IPS-18c (cell line): ENCODE results near the gene GPR37L1.
"Not testable (repeated sequence)": the region's sequence is repeated elsewhere in the genome, so short reads cannot be mapped to it uniquely, and the experiment has no call there.

ENCODE experiments used
- H3K4me3 ChIP-seq: 2 replicates; pipeline ENCODE4 v1.7.0; 2013; ENCODE audit warnings: low read depth, mild to moderate bottlenecking, low read length, moderate library complexity; ENCODE audit not compliant: insufficient read depth
- H3K9me3 ChIP-seq: one replicate; pipeline ENCODE4 v1.6.1; 2013; ENCODE audit warnings: mild to moderate bottlenecking, low read length, moderate library complexity; ENCODE audit not compliant: control insufficient read depth, insufficient read depth

GPR37L1 gene

DNA sequence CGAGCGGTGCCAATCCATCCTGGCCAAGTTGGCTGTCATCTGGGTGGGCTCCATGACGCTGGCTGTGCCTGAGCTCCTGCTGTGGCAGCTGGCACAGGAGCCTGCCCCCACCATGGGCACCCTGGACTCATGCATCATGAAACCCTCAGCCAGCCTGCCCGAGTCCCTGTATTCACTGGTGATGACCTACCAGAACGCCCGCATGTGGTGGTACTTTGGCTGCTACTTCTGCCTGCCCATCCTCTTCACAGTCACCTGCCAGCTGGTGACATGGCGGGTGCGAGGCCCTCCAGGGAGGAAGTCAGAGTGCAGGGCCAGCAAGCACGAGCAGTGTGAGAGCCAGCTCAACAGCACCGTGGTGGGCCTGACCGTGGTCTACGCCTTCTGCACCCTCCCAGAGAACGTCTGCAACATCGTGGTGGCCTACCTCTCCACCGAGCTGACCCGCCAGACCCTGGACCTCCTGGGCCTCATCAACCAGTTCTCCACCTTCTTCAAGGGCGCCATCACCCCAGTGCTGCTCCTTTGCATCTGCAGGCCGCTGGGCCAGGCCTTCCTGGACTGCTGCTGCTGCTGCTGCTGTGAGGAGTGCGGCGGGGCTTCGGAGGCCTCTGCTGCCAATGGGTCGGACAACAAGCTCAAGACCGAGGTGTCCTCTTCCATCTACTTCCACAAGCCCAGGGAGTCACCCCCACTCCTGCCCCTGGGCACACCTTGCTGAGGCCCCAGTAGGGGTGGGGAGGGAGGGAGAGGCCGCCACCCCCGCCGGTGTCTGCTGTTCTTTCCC is 5.3 kb downstream of the GPR37L1 start:
- no peaks in the 10 kb centered on the region for H3K9me3 ChIP-seq

DNA sequence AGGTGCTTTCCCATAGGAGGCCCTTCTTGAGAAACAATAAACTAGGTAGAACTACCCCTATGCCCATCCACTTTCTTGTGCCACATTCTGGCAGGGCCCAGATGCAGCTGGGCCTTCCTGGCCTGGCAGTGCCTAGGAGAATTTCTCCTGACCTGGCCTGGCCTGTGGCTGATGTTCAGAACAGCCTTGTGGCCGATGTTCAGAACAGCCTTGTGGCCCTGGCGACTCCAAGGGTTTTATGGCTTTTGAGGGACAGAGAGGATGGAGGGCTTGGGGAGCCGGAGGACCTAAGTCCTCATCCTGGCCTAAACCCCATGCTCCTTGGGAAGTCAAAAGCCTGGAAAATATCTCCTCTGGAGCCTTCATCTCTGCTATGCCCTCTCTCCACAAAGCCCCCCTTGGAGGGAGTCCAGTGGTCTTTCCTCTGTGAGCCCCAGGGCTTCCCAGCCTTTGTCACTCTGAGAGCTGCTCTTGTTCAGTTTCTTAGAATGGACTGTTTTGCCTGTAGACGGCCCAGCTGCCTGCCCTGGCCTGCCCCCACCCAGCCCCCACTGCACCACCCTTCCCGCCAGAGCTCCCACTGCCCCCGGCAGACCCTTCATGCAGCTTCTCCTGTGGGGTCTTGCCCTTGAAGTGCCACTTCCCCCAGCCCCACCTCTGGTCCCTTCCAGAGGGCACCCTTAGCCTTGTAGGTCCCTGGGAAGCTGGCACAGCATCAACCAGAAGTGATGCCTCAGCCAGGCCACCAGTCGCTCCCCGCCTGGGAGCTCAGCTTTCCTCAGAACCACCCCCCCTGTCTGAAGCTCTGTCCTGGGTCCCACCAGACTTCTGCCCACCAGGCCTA is 7.0 kb downstream of the GPR37L1 start:
- no peaks in the 10 kb centered on the region for H3K9me3 ChIP-seq
- H3K4me3 ChIP-seq = no peak overlapping the region

More for the DNA sequence above, 5.3 kb downstream of the GPR37L1 start:
- H3K4me3 ChIP-seq = no peak overlapping the region

DNA sequence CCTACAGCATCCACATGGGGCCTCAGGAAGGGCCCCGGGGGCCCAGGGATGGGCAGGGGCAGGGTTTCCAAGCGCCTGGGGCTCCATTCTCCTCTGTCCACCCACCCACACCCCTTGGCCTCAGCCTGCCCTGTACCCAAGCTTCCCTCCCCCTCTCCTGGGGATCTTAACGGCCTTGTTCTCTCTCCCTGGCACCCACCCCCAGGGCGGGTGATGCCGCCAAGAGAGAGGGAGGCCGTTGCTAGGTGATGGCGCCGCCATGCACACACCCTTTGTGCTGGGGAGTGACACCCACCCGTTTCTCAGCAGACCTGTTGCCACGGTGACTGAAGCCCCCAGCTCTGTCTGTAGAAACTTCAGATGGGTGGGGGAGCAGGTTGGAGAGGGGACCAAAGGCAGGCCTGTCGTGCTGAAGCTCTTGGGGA is 7.6 kb downstream of the GPR37L1 start:
- H3K9me3 ChIP-seq = no peaks in the 10 kb centered on the region

GRCh38 chr1:202130816-202131522 is 8.3 kb downstream of the GPR37L1 start:
- H3K9me3 ChIP-seq = no peaks in the 10 kb centered on the region
- H3K4me3 ChIP-seq = no peak overlapping the region

More for the DNA sequence above, 7.6 kb downstream of the GPR37L1 start:
- no peak overlapping the region for H3K4me3 ChIP-seq

GRCh38 chr1:202131956-202132821 is 9.5 kb downstream of the GPR37L1 start:
- Histone ChIP-seq H3K9me3 (no peaks in the 10 kb centered on the region), H3K4me3 (no peak overlapping the region)

GRCh38 chr1:202133001-202133400 is 10.3 kb downstream of the GPR37L1 start:
- H3K4me3 ChIP-seq = no peak overlapping the region

DNA sequence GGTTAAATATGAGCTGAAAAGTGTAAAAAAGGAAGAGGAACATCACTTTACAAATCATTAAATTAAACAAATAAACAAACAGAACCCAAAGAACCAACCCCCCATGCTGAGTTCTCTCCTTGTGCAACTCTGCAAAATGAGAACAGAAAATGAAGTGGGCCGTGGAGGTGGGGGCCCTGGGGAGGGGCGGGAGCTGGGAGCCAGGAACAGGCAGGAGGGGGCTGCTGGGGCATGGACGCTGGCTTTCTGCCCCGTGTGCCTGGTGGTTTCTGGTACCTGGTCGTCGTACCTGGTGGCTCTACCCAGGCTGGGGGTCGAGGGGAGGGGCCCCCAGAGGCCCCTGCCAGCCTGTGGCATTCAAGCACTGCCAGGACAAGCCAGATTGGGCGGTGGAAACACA is 10.8 kb downstream of the GPR37L1 start:
- Histone ChIP-seq H3K9me3 (no peaks in the 10 kb centered on the region), H3K4me3 (no peak overlapping the region)

More at GRCh38 chr1:202133001-202133400, 10.3 kb downstream of the GPR37L1 start:
- no peaks in the 10 kb centered on the region for H3K9me3 ChIP-seq

DNA sequence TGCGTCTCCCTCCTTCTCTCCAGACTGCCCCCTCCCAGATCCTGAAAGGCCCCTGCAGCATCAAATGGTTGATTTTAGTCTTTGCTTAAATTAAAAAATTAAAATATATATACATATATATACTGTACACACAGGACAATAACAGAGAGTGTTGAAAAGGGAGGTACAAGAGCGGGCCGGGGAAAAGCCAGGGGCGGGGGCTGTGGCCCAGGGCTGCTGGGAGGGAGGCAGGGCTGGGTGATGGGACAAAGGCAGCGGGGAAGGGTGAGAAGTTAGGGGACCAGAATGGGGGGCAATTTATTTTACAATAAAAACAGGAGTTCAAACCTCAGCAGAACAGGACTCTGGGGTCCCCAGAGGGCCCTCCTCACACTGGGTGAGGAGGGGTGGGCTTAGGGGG is 11.3 kb downstream of the GPR37L1 start:
- no peak overlapping the region for H3K4me3 ChIP-seq
- no peaks in the 10 kb centered on the region for H3K9me3 ChIP-seq

GRCh38 chr1:202134645-202135172 is 12.0 kb downstream of the GPR37L1 start:
- no peaks in the 10 kb centered on the region for H3K9me3 ChIP-seq
- no peak overlapping the region for H3K4me3 ChIP-seq

DNA sequence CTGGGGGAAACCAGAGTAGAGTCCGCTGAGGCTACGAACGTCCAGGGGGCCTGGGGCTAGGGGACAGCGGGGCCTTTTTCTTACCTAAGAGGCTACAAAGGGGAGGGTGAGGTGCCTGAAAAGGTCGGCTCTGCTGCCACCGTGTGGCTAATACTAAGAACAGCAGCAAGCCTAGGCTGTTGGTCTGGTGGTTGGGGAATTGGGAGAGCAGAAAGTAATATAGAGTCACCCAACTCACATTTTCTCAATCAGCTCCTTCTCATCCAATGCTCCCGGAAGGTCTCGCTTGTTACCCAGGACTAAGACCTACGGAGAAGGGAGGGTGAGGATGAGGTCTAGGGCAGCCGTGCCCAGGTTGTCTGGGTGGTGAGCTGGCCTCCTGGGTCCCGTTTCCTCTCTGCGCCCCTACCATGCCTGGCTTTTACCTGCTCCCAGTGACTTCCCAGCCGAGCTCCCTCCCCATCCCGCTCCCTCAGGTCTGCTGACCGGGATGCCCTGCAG is 12.6 kb downstream of the GPR37L1 start:
- Histone ChIP-seq H3K9me3 (no peaks in the 10 kb centered on the region), H3K4me3 (no peak overlapping the region)

GRCh38 chr1:202140833-202141232 is 18.1 kb downstream of the GPR37L1 start:
- Histone ChIP-seq H3K9me3 (no peaks in the 10 kb centered on the region), H3K4me3 (no peak overlapping the region)

DNA sequence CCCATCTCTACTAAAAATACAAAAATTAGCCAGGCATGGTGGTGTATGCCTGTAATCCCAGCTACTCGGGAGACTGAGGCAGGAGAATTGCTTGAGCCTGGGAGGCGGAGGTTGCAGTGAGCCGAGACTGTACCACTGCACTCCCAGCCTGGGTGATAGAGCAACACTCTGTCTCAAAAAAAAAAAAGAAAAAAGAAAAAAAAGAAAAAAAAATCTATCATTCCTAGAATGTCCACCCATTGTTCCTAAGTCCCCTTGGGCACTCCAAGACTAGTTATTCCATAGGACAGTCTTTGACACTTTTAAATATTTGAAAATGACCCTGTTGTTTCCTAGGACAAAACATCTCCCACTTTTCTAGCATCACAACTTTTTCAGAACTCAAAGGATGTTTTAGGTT is 18.8 kb downstream of the GPR37L1 start:
- not testable (repeated sequence) for H3K9me3 ChIP-seq, H3K4me3 ChIP-seq

DNA sequence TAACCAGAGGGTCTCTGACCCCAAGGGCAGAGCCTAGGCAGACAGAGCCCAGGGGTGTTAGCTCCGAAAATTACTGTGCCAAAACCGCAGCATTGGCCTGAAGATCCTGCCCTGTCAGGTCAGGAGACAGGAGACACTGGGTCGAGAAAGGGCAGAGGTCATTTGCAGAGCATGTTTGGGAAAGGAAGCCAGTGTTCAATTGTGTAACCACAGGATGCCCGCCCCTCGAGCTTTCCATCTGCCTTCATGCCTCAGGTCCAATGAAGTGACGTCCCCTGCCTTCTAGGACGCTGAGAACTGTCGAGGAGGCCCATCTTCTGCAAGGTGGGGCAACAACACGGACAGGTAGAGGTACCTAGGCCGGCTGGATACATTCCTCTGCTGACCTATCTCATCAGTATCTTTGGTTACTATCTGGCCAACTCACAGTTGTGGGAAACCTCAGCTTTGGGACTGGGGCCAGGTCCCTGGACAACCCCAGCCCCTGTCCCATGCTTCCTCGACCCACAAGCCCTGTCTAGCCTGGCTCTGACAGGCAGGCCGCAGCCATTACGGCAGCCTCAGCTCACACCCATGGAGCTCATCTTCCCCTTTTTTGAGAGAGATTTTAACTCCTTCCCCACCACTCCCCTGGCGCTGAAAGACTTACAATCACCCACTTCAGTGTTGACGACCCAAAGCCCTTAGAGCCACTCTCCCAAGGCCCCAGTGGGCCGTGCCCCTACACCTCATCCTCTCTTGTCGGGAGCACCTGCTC is 20.5 kb downstream of the GPR37L1 start:
- Histone ChIP-seq H3K9me3 (no peaks in the 10 kb centered on the region), H3K4me3 (peak overlapping the region; percentile 94)

- Histone ChIP-seq H3K9me3 (no peaks in the 10 kb centered on the region), H3K4me3 (peak overlapping the region; percentile 94)
Observed at GRCh38 chr1:202143768-202144401, 21.2 kb downstream of the GPR37L1 start.

DNA sequence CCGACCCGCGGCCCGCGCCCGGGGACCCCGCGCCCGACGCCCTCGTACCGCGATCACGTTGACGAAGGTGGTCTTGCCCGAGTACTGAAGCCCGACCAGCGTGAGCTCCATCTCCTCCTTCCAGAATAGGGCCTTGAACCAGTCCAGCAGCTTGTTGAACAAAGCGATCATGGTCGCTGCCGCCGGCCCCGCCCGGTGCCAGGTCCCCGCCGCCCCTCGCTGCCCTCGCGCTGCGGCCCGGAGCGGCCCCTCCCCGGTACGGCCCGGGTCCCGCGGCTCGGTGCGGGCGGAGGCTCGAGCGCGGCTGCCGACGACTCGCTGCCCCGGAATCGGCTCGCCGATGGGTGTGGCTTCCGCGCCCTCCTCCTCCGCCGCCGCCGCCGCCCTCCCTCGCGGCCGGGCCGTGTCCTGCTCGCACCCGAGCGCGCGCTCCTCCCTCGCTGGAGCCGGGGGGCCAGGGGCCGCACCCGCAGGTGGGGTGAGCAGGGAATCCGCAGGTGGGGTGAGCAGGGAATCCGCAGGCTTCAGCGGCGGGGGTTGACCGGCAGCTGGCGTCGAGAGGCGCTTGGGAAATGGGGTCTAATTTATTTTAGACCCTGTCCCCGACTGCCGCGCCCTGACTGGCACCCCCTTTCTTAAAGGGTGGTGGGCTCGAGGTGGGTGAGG is 21.8 kb downstream of the GPR37L1 start, which contains the start of gene ARL8A:
Gene ARL8A (minus strand): TSS at position 336 of the 666 bp plus-strand sequence. CDS start 165 bp downstream, at position 171.
- no peaks in the 10 kb centered on the region for H3K9me3 ChIP-seq
- peak within 1 kb of the TSS; percentile 94 for H3K4me3 ChIP-seq
